Stimulated activated naive B cell treated with anti-CD40 and anti-IgM and Interleukin-4, amounts not matched to agents 10 μg/mL and 1 μg/mL and 100 μg/mL, for 72 hours (primary cell): Measurements from ENCODE around the gene PHACTR1.

Source experiments
- ATAC-seq, 2 donors: fragments of 150-1000 bp; cut with Tn5 transposase; replicated peaks; 2 replicates each; pipeline ENCODE4 v1.10.0; 2021; ENCODE audit warnings: moderate library complexity in 1 of 2
- DNase-seq: peaks from one replicate; pipeline ENCODE4 v3.0.0; 2021
- H3K27ac Mint-ChIP-seq: one replicate; pipeline ENCODE4 v1.8.0; 2022; ENCODE audit warnings: mild to moderate bottlenecking, mixed read lengths
- H3K27me3 Mint-ChIP-seq, 2 donors: one replicate each; pipeline ENCODE4 v1.8.0; 2022; ENCODE audit warnings: mixed read lengths in 2 of 2
- H3K36me3 Mint-ChIP-seq, 2 donors: one replicate each; pipeline ENCODE4 v1.8.0; 2022; ENCODE audit warnings: mixed read lengths in 2 of 2, mild to moderate bottlenecking in 1 of 2
- H3K4me1 Mint-ChIP-seq, 2 donors: one replicate each; pipeline ENCODE4 v1.8.0; 2022; ENCODE audit warnings: mixed read lengths in 2 of 2, mild to moderate bottlenecking in 1 of 2
- H3K4me3 Mint-ChIP-seq, 2 donors: one replicate each; pipeline ENCODE4 v1.8.0; 2022; ENCODE audit warnings: mild to moderate bottlenecking in 2 of 2, mixed read lengths in 2 of 2, moderate library complexity in 1 of 2
- H3K9me3 Mint-ChIP-seq, 2 donors: one replicate each; pipeline ENCODE4 v1.8.0; 2022; ENCODE audit warnings: mixed read lengths in 2 of 2, mild to moderate bottlenecking in 1 of 2

Gene PHACTR1

GRCh38 chr6:12977806-12978205 is 261.2 kb downstream of the PHACTR1 start:
- no peak for ATAC-seq
- Mint-ChIP-seq H3K4me3 (no peak overlapping the region), H3K27ac (no peak overlapping the region), H3K9me3 (peaks cover 2 to 6% of the 10 kb centered on the region in 2 donors), H3K36me3 (peaks cover 0 to 5% of the 10 kb centered on the region in 2 donors), H3K4me1 (no peaks in the 10 kb centered on the region), H3K27me3 (peaks cover 4 to 5% of the 10 kb centered on the region in 2 donors)
- DNase-seq, result no peak

GRCh38 chr6:12980741-12981140 is 264.2 kb downstream of the PHACTR1 start:
- DNase-seq (no peak), ATAC-seq (no peak)
- H3K4me1 Mint-ChIP-seq, result no peaks in the 10 kb centered on the region
- peaks cover 5 to 10% of the 10 kb centered on the region in 2 donors for H3K9me3 Mint-ChIP-seq
- H3K36me3 Mint-ChIP-seq, result peaks cover 0 to 5% of the 10 kb centered on the region in 2 donors
- no peak overlapping the region for H3K27ac Mint-ChIP-seq
- no peak overlapping the region for H3K4me3 Mint-ChIP-seq
- peaks cover 0 to 7% of the 10 kb centered on the region in 2 donors for H3K27me3 Mint-ChIP-seq

- Mint-ChIP-seq H3K4me3 (no peak overlapping the region), H3K27ac (no peak overlapping the region), H3K27me3 (peaks cover 0 to 7% of the 10 kb centered on the region in 2 donors), H3K9me3 (peaks cover 5 to 10% of the 10 kb centered on the region in 2 donors), H3K36me3 (peaks cover 0 to 5% of the 10 kb centered on the region in 2 donors), H3K4me1 (no peaks in the 10 kb centered on the region)
- ATAC-seq, result no peak
- DNase-seq, result no peak
Observed at GRCh38 chr6:12984776-12985175, 268.2 kb downstream of the PHACTR1 start.

- peaks cover 0 to 4% of the 10 kb centered on the region in 2 donors for H3K27me3 Mint-ChIP-seq
- no peak overlapping the region for H3K4me3 Mint-ChIP-seq
- no peak overlapping the region for H3K27ac Mint-ChIP-seq
- ATAC-seq (no peak), DNase-seq (no peak)
- peaks cover 3 to 5% of the 10 kb centered on the region in 2 donors for H3K9me3 Mint-ChIP-seq
- H3K36me3 Mint-ChIP-seq, result no peaks in the 10 kb centered on the region
- no peaks in the 10 kb centered on the region for H3K4me1 Mint-ChIP-seq
Observed at GRCh38 chr6:12987783-12988182, 271.2 kb downstream of the PHACTR1 start.

- DNase-seq, result no peak
- no peak for ATAC-seq
- Mint-ChIP-seq H3K4me3 (no peak overlapping the region), H3K36me3 (peaks cover 0 to 4% of the 10 kb centered on the region in 2 donors), H3K9me3 (peaks cover 4 to 8% of the 10 kb centered on the region in 2 donors), H3K4me1 (no peaks in the 10 kb centered on the region), H3K27ac (no peak overlapping the region), H3K27me3 (no peaks in the 10 kb centered on the region)
Observed at GRCh38 chr6:12990162-12990561, 273.6 kb downstream of the PHACTR1 start.

GRCh38 chr6:12991435-12991834 is 274.9 kb downstream of the PHACTR1 start:
- Mint-ChIP-seq H3K36me3 (peaks cover 0 to 4% of the 10 kb centered on the region in 2 donors), H3K4me1 (no peaks in the 10 kb centered on the region), H3K4me3 (no peak overlapping the region), H3K9me3 (peaks cover 4 to 8% of the 10 kb centered on the region in 2 donors), H3K27ac (no peak overlapping the region), H3K27me3 (no peaks in the 10 kb centered on the region)
- no peak for ATAC-seq
- DNase-seq, result no peak

GRCh38 chr6:12992770-12993169 is 276.2 kb downstream of the PHACTR1 start:
- ATAC-seq (no peak), DNase-seq (no peak)
- H3K4me1 Mint-ChIP-seq, result no peaks in the 10 kb centered on the region
- no peak overlapping the region for H3K27ac Mint-ChIP-seq
- no peaks in the 10 kb centered on the region for H3K27me3 Mint-ChIP-seq
- H3K4me3 Mint-ChIP-seq, result no peak overlapping the region
- H3K9me3 Mint-ChIP-seq, result peaks cover 4 to 8% of the 10 kb centered on the region in 2 donors
- peaks cover 0 to 4% of the 10 kb centered on the region in 2 donors for H3K36me3 Mint-ChIP-seq

- H3K36me3 Mint-ChIP-seq, result peaks cover 0 to 4% of the 10 kb centered on the region in 2 donors
- H3K27ac Mint-ChIP-seq, result no peak overlapping the region
- no peaks in the 10 kb centered on the region for H3K27me3 Mint-ChIP-seq
- no peaks in the 10 kb centered on the region for H3K4me1 Mint-ChIP-seq
- H3K9me3 Mint-ChIP-seq, result peaks cover 4 to 8% of the 10 kb centered on the region in 2 donors
- DNase-seq (no peak), ATAC-seq (no peak)
- no peak overlapping the region for H3K4me3 Mint-ChIP-seq
Observed at GRCh38 chr6:12993283-12993898, 276.8 kb downstream of the PHACTR1 start.

- no peaks in the 10 kb centered on the region for H3K4me1 Mint-ChIP-seq
- ATAC-seq (no peak), DNase-seq (no peak)
- H3K36me3 Mint-ChIP-seq, result peaks cover 0 to 4% of the 10 kb centered on the region in 2 donors
- no peak overlapping the region for H3K27ac Mint-ChIP-seq
- H3K9me3 Mint-ChIP-seq, result peaks cover 4 to 8% of the 10 kb centered on the region in 2 donors
- no peak overlapping the region for H3K4me3 Mint-ChIP-seq
- H3K27me3 Mint-ChIP-seq, result no peaks in the 10 kb centered on the region
Observed at GRCh38 chr6:12995419-12995818, 278.9 kb downstream of the PHACTR1 start.

- no peak overlapping the region for H3K27ac Mint-ChIP-seq
- ATAC-seq (no peak), DNase-seq (no peak)
- H3K4me3 Mint-ChIP-seq, result no peak overlapping the region
- no peaks in the 10 kb centered on the region for H3K36me3 Mint-ChIP-seq
- H3K9me3 Mint-ChIP-seq, result no peaks in the 10 kb centered on the region
- H3K27me3 Mint-ChIP-seq, result no peaks in the 10 kb centered on the region
- H3K4me1 Mint-ChIP-seq, result no peaks in the 10 kb centered on the region
Observed at GRCh38 chr6:13000537-13000936, 284.0 kb downstream of the PHACTR1 start.

GRCh38 chr6:13001927-13002326 is 285.4 kb downstream of the PHACTR1 start:
- DNase-seq (no peak), ATAC-seq (no peak)
- H3K4me1 Mint-ChIP-seq, result no peaks in the 10 kb centered on the region
- H3K36me3 Mint-ChIP-seq, result no peaks in the 10 kb centered on the region
- H3K4me3 Mint-ChIP-seq, result no peak overlapping the region
- no peak overlapping the region for H3K27ac Mint-ChIP-seq
- H3K9me3 Mint-ChIP-seq, result no peaks in the 10 kb centered on the region
- H3K27me3 Mint-ChIP-seq, result no peaks in the 10 kb centered on the region

- DNase-seq (no peak), ATAC-seq (no peak)
- H3K4me3 Mint-ChIP-seq, result no peak overlapping the region
- no peaks in the 10 kb centered on the region for H3K9me3 Mint-ChIP-seq
- no peaks in the 10 kb centered on the region for H3K36me3 Mint-ChIP-seq
- no peak overlapping the region for H3K27ac Mint-ChIP-seq
- H3K4me1 Mint-ChIP-seq, result no peaks in the 10 kb centered on the region
- H3K27me3 Mint-ChIP-seq, result no peaks in the 10 kb centered on the region
Observed at GRCh38 chr6:13004601-13005000, 288.0 kb downstream of the PHACTR1 start.

GRCh38 chr6:13005994-13006393 is 289.4 kb downstream of the PHACTR1 start:
- no peak for DNase-seq

GRCh38 chr6:13006578-13007300 is 290.2 kb downstream of the PHACTR1 start:
- H3K9me3 Mint-ChIP-seq, result no peaks in the 10 kb centered on the region
- no peaks in the 10 kb centered on the region for H3K4me1 Mint-ChIP-seq
- DNase-seq (no peak), ATAC-seq (no peak)
- peaks cover 11 to 14% of the 10 kb centered on the region in 2 donors for H3K27me3 Mint-ChIP-seq
- no peak overlapping the region for H3K4me3 Mint-ChIP-seq
- H3K36me3 Mint-ChIP-seq, result no peaks in the 10 kb centered on the region
- H3K27ac Mint-ChIP-seq, result no peak overlapping the region

More at GRCh38 chr6:13005994-13006393, 289.4 kb downstream of the PHACTR1 start:
- H3K36me3 Mint-ChIP-seq, result no peaks in the 10 kb centered on the region
- ATAC-seq, result no peak
- no peak overlapping the region for H3K27ac Mint-ChIP-seq
- no peaks in the 10 kb centered on the region for H3K9me3 Mint-ChIP-seq
- H3K4me1 Mint-ChIP-seq, result no peaks in the 10 kb centered on the region
- H3K27me3 Mint-ChIP-seq, result peaks cover 6 to 8% of the 10 kb centered on the region in 2 donors
- no peak overlapping the region for H3K4me3 Mint-ChIP-seq

- H3K27ac Mint-ChIP-seq, result no peak overlapping the region
- H3K4me1 Mint-ChIP-seq, result peaks cover under 1 to 7% of the 10 kb centered on the region in 2 donors
- no peak for DNase-seq
- no peaks in the 10 kb centered on the region for H3K36me3 Mint-ChIP-seq
- ATAC-seq, result no peak
- no peak overlapping the region for H3K4me3 Mint-ChIP-seq
- no peaks in the 10 kb centered on the region for H3K9me3 Mint-ChIP-seq
- H3K27me3 Mint-ChIP-seq, result peaks cover 21 to 24% of the 10 kb centered on the region in 2 donors
Observed at GRCh38 chr6:13007744-13008143, 291.2 kb downstream of the PHACTR1 start.
